Neural progenitor cell (in vitro differentiated cells): ENCODE data around the gene CD1D. TPM values are rescaled to one million over a fixed set of nuclear protein-coding genes. Genes with fewer than 3 reads are reported as not detected.

Source experiments
- DNase-seq: peaks from one replicate; pipeline ENCODE4 v3.0.0-alpha.2; 2016; ENCODE audit warnings: low spot score
- H2AFZ ChIP-seq: fragments of 200-600 bp; sonication (generic); replicated peaks from 2 replicates; pipeline ENCODE4 v1.6.1; 2016; ENCODE audit warnings: antibody characterized with exemption
- H3F3A ChIP-seq: fragments of 200-600 bp; sonication (generic); 2 replicates; pipeline ENCODE4 v1.6.1; 2016; ENCODE audit warnings: antibody characterized with exemption, low read depth
- H3K27ac ChIP-seq: fragments of 200-600 bp; sonication (generic); 2 replicates; pipeline ENCODE4 v1.5.1; 2016; ENCODE audit warnings: mild to moderate bottlenecking
- H3K27me3 ChIP-seq: fragments of 200-600 bp; sonication (generic); 2 replicates; pipeline ENCODE4 v1.6.1; 2016; ENCODE audit warnings: mild to moderate bottlenecking, moderate library complexity
- H3K36me3 ChIP-seq: fragments of 200-600 bp; sonication (generic); 2 replicates; pipeline ENCODE4 v1.5.1; 2016
- H3K4me1 ChIP-seq: fragments of 200-600 bp; sonication (generic); 2 replicates; pipeline ENCODE4 v1.6.1; 2016; ENCODE audit warnings: mixed run types
- H3K4me2 ChIP-seq: fragments of 200-600 bp; sonication (generic); 2 replicates; pipeline ENCODE4 v1.6.1; 2016
- H3K4me3 ChIP-seq: fragments of 200-600 bp; sonication (generic); 2 replicates; pipeline ENCODE4 v1.5.1; 2016
- H3K79me2 ChIP-seq: fragments of 200-600 bp; sonication (generic); 2 replicates; pipeline ENCODE4 v1.6.1; 2016; ENCODE audit warnings: low read depth
- H3K9ac ChIP-seq: fragments of 200-600 bp; sonication (generic); 2 replicates; pipeline ENCODE4 v1.6.1; 2016
- H3K9me3 ChIP-seq: fragments of 200-600 bp; sonication (generic); 2 replicates; pipeline ENCODE4 v1.5.1; 2016; ENCODE audit warnings: low read depth
- H4K20me1 ChIP-seq: fragments of 200-600 bp; sonication (generic); 2 replicates; pipeline ENCODE4 v1.6.1; 2016; ENCODE audit warnings: low read depth
- H3K27ac Mint-ChIP-seq: 3 replicates; pipeline ENCODE4 v1.8.0; 2021; ENCODE audit warnings: mixed read lengths
- H3K27me3 Mint-ChIP-seq: 2 replicates; pipeline ENCODE4 v1.8.0; 2022; ENCODE audit warnings: low read depth, mild to moderate bottlenecking, inconsistent platforms, moderate library complexity, mixed read lengths; ENCODE audit not compliant: insufficient read depth
- H3K36me3 Mint-ChIP-seq: 3 replicates; pipeline ENCODE4 v1.8.0; 2021; ENCODE audit warnings: mixed read lengths
- H3K4me1 Mint-ChIP-seq: 3 replicates; pipeline ENCODE4 v1.8.0; 2021; ENCODE audit warnings: mixed read lengths
- H3K4me3 Mint-ChIP-seq: 3 replicates; pipeline ENCODE4 v1.8.0; 2021; ENCODE audit warnings: mild to moderate bottlenecking, moderate library complexity, mixed read lengths
- H3K9me3 Mint-ChIP-seq: 3 replicates; pipeline ENCODE4 v1.8.0; 2020; ENCODE audit warnings: mixed read lengths
- CTCF ChIP-seq: fragments of 200-600 bp; sonication (generic); IDR thresholded peaks from 2 replicates; pipeline ENCODE4 v1.5.1; 2017; ENCODE audit warnings: antibody characterized with exemption, mild to moderate bottlenecking
- EZH2 ChIP-seq: fragments of 200-600 bp; sonication (generic); IDR thresholded peaks from 2 replicates; pipeline ENCODE4 v1.6.1; 2017; ENCODE audit warnings: antibody characterized with exemption, mild to moderate bottlenecking, moderate library complexity
- EZH2phosphoT487 ChIP-seq: fragments of 200-600 bp; sonication (generic); IDR thresholded peaks from 2 replicates; pipeline ENCODE4 v1.6.1; 2017; ENCODE audit warnings: antibody characterized with exemption
- total RNA-seq: library from RNA; depleted of rRNA; stranded (reverse); fragments of >200 nt; gene quantifications from 2 replicates; pipeline ENCODE4 v1.2.3, GENCODE V29; 2015; ENCODE audit warnings: low replicate concordance

The CD1D gene
- total RNA-seq, 1 donor from 2014 or later = not detected

GRCh38 chr1:158159597-158159996, 21.1 kb upstream of the CD1D start:
- H2AFZ ChIP-seq = no peak overlapping the region
- Mint-ChIP-seq H3K4me1 (no peaks in the 10 kb centered on the region), H3K27ac (no peak overlapping the region), H3K4me3 (no peak overlapping the region), H3K9me3 (no peaks in the 10 kb centered on the region), H3K36me3 (no peaks in the 10 kb centered on the region), H3K27me3 (peaks cover 4% of the 10 kb centered on the region)
- H3K4me1 ChIP-seq = no peaks in the 10 kb centered on the region
- H3K79me2 ChIP-seq = no peaks in the 10 kb centered on the region
- H3K9ac ChIP-seq = no peak overlapping the region
- no peaks in the 10 kb centered on the region for H3K9me3 ChIP-seq
- H3K27ac ChIP-seq = no peak overlapping the region
- TF ChIP-seq EZH2 (no peak), EZH2phosphoT487 (no peak), CTCF (no peak)
- no peaks in the 10 kb centered on the region for H4K20me1 ChIP-seq
- no peak overlapping the region for H3K4me3 ChIP-seq
- H3F3A ChIP-seq = no peaks in the 10 kb centered on the region
- no peaks in the 10 kb centered on the region for H3K36me3 ChIP-seq
- no peak for DNase-seq
- peaks cover 20% of the 10 kb centered on the region for H3K27me3 ChIP-seq
- no peak overlapping the region for H3K4me2 ChIP-seq

- Mint-ChIP-seq H3K9me3 (no peaks in the 10 kb centered on the region), H3K27ac (no peak overlapping the region), H3K4me3 (no peak overlapping the region), H3K36me3 (no peaks in the 10 kb centered on the region), H3K27me3 (peaks cover 2% of the 10 kb centered on the region), H3K4me1 (no peaks in the 10 kb centered on the region)
- Histone ChIP-seq H3K4me1 (no peaks in the 10 kb centered on the region), H3K4me3 (no peak overlapping the region), H4K20me1 (no peaks in the 10 kb centered on the region), H3K9me3 (no peaks in the 10 kb centered on the region), H3K9ac (no peak overlapping the region), H3K79me2 (no peaks in the 10 kb centered on the region), H3K36me3 (no peaks in the 10 kb centered on the region), H3K27ac (no peak overlapping the region), H3F3A (no peaks in the 10 kb centered on the region), H3K27me3 (peaks cover 16% of the 10 kb centered on the region), H2AFZ (no peak overlapping the region), H3K4me2 (no peak overlapping the region)
- DNase-seq = no peak
- TF ChIP-seq EZH2 = no peak
- TF ChIP-seq CTCF = no peak
- TF ChIP-seq EZH2phosphoT487 = no peak
Observed at GRCh38 chr1:158161446-158161845, 19.2 kb upstream of the CD1D start.

- peaks cover 16% of the 10 kb centered on the region for H3K27me3 ChIP-seq
- H3K9ac ChIP-seq = no peak overlapping the region
- Mint-ChIP-seq H3K36me3 (no peaks in the 10 kb centered on the region), H3K4me3 (no peak overlapping the region), H3K4me1 (no peaks in the 10 kb centered on the region), H3K27me3 (peaks cover 2% of the 10 kb centered on the region), H3K9me3 (no peaks in the 10 kb centered on the region), H3K27ac (no peak overlapping the region)
- no peaks in the 10 kb centered on the region for H3K36me3 ChIP-seq
- H3F3A ChIP-seq = no peaks in the 10 kb centered on the region
- no peak overlapping the region for H2AFZ ChIP-seq
- no peaks in the 10 kb centered on the region for H3K79me2 ChIP-seq
- H3K9me3 ChIP-seq = no peaks in the 10 kb centered on the region
- H3K4me3 ChIP-seq = no peak overlapping the region
- no peaks in the 10 kb centered on the region for H3K4me1 ChIP-seq
- no peak for DNase-seq
- TF ChIP-seq CTCF = no peak
- TF ChIP-seq EZH2phosphoT487 = no peak
- H4K20me1 ChIP-seq = no peaks in the 10 kb centered on the region
- H3K27ac ChIP-seq = no peak overlapping the region
- no peak overlapping the region for H3K4me2 ChIP-seq
Observed at GRCh38 chr1:158163000-158163947, 17.4 kb upstream of the CD1D start.
